HG03280 (cell line): Measurements from ENCODE around the gene C4orf50.

Experiments used
- ATAC-seq: cut with Tn5 transposase; IDR thresholded peaks from one replicate; pipeline ENCODE4 v1.9.1; 2021; ENCODE audit warnings: mild to moderate bottlenecking, moderate library complexity; ENCODE audit not compliant: unreplicated experiment

Gene C4orf50

DNA sequence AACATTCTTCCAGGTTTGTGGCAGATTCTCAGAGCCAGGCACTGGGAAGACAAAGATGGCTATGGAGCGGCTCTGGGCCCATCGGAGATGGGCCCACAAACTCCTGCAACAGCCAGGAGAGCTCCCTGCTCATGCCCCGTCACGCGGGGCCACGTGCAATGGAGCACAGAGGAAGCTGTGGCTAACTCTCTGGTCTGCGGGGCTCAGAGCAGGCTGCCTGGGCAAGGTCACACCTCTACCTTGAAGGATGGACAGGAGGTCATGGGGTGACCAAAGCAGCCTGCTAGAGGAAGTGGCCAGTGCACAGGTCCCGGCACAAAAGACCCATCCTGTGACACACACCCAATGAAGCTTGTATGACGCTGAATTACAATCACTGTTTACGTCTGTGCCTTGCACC, 45.2 kb downstream of the C4orf50 start:
- no peak for ATAC-seq

DNA sequence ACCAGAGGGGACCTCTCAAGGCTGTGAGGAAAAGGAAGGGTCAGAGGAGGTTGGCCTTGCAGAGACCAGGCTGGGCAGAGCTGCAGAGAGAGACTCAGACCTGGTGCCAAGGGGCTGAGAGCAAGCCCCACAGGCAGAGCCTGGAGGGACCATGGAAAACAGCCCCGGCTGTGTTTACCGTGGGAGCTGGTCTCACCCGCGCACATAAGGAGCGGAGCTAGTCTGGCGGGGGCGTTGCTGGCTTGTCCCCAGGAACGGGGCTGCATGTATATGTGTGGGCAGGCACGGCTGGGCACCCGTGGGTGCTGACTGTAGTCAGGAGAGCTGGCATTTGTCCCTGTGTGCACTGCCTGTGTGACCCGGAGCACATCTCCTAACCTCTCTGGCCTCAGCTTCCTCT, 45.7 kb downstream of the C4orf50 start:
- ATAC-seq, result no peak

DNA sequence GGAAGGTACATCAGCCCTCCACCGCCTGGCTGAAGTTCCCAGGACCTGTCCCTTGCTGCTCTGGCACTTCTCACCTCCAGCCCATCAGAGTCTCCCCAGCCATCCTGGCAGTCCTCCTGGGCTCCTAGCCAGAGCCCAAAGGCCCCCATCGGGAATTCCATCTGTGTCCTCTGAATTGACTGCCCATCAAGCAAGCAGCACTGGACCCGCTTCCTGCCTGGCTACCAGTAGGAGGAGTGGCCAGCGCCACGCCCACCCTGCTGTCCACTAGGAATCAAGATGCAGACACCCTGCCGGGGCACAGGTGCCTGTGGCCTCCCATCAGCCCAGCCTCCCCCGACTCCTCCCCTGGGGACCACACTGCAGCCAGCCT, 47.2 kb downstream of the C4orf50 start:
- ATAC-seq, result no peak

DNA sequence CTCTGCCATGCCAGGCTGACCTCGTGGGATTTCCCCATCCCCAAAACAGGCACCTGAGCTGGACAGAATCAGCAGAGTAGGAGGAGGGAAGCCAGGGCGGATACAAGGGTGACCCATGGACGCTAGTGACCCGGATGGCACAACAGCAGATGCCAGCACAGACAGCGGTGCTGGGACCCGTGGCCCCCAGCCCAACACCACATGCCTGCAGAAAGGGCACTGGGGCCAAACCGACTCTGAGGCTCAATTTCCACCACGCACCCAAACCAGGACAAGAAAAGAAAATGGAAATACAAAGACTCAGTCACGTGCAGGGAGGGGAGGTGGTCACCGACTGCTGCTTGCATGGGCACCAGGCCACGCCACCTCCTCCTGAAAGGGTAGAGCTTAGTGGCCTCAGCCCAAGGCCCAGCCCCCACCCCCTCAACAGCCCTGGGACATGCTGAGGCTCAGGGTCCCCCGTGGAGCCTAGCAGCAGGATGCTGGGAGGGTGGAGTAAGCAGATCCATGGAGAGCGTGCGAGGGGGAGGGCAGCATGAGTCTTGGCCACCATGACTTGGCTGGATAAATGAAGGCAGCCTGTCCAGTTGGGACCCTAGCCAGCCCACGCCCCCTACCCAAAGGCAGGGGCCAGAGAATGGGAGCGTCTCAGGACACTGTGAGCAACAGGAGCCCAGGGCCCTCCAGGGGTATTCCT, 47.7 kb downstream of the C4orf50 start:
- ATAC-seq, result no peak

DNA sequence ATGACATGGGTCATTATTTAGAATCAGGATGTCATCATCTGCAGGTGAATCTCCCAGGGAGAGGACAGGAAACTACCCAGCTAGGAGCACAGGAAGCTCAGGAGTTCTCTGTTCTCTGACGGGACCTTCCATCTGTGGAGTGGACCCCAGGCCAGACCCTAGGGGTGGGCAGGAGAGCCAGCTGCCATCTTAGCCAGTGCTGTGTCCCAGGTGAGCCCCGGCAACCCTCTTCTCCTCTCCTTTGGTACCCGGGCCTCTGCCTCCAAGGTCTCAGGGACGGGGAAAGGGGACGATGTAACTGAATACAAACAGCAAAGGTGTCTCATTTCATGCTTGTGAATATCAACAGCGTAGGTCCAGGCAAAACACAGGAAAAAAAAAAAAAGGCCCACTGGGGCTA, 48.5 kb downstream of the C4orf50 start:
- no peak for ATAC-seq

DNA sequence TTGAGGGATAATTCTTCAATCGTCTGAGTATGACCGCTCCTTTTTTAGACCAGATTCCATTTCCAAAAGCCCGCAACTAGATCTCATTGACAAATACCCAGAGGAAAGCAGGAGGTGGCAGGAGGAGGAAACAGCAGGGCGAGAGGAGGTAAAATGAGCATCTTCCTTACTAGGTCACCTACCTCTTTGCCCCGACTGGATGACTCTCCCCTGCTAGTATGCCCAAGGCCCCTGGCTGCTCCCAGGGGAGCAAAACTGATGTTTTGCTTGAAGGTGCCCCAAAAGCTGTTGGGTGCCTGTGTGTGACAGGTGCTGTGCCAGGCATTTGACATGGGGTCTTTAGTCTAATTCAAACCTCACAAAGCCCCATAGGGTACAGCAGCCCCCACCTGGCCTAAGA, 48.9 kb downstream of the C4orf50 start:
- ATAC-seq, result no peak

DNA sequence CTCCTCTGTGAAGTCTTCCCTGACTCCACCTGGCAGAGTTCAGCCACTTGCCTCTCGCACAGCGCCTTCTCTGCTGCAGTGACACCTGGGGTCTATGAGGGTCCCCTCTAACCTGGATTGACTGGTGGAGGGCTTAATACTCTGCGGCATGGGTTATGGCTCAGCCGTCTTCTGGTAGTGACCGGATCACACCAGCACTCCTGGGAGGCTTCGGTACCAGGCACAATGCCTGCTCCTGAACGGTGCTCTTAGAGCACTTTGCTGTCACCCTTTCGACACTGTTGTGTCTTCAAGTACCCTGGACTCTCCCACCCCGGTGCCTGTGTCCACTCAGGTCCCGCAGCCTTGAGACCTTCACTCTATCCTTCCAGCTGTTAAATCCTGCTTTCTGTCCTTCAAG, 50.0 kb downstream of the C4orf50 start:
- no peak for ATAC-seq

DNA sequence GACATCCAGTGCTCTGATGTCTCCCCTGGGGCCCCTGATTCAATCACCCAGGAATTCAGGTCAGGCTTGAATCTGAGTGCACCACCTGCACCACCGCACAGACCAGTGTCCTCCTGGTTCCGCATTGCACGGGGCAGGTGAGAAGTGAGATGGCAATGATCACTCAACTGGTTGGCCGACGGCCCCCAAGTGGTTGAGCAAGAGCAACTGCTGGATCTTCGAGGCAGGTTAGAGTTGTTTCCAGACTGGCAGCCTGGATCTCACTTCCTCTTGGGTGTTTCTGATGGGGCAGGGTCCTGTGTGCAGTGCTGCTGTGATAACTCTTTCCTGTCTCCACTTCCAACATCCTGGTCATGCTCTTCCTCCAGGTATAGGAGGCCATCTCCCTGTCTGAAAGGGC, 50.4 kb downstream of the C4orf50 start:
- no peak for ATAC-seq

DNA sequence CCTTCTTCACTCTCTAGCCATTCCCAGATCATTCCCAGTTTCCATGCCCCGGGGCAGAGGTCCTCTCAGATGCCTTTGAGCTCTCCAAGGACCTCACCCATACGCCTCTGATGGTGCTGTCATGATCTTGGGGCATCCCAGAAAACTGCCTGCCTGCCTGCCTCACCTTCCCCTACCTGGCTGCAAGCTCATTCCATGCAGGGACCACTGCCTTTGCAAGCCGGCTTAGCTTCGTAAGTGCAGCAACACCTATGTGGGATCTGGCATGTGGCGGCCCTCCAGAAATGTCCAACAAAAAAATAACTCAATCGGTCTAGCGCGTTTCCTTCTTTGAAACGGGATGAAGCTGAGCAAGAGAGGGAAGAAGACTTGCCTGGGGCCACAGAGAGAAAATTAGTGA, 53.0 kb downstream of the C4orf50 start:
- no peak for ATAC-seq

DNA sequence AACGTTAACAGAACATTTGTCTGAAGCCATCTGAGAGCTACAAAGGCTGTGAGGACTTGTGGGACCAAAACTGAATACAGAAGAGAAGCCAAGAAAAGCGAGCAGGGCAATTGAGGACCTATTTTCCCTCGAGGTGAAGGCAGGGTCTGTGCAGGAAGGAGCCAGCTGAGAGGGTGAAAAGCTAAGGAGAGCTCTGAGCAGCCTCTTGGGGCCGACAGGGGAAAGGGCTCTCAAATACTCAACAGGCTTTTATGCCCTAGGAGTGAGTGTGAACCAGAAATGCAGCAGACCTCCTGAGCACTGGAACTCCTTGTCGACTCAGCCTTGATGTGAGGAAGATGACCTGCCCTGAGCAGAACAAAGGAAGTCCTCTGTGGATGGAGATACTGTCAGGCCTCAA, 54.2 kb downstream of the C4orf50 start:
- no peak for ATAC-seq

DNA sequence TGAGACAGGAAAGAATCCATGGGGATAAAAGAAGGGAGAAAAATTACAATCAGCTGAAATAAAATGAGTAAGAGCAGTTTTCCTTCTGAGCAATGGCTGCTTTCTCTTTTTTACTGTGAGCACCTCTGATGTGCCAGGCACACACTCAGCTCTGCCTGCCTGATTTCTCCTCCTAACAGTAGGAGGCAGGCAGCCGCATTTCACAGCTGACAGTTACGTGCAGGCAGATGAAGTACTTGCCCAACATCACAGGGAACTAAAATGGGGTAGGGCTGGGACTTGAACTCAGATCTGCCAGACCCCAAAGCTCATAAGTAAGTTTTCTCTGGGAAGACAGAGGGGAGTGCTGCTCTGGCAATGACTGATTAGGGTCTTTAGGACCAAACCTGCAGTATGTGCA, 54.6 kb downstream of the C4orf50 start:
- ATAC-seq, result no peak

DNA sequence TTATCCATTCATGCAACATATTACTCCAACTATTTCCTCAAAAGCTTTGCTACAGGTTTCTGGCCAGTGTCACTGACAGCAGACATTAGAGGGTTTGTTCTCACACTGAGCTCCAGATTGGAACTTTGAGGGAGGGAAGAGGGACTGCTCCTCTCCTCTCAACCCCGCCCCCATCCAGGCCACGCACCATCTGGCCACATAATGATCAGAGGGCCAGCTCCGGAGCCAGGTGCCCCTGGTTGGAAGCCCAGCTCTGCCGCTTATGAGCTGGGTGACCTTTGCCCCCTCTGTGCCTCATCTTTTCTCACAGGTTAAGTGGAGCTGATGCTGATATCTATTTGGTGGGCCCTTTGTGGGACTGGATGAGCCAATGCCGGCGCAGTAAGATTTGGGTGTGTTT, 55.8 kb downstream of the C4orf50 start:
- no peak for ATAC-seq

DNA sequence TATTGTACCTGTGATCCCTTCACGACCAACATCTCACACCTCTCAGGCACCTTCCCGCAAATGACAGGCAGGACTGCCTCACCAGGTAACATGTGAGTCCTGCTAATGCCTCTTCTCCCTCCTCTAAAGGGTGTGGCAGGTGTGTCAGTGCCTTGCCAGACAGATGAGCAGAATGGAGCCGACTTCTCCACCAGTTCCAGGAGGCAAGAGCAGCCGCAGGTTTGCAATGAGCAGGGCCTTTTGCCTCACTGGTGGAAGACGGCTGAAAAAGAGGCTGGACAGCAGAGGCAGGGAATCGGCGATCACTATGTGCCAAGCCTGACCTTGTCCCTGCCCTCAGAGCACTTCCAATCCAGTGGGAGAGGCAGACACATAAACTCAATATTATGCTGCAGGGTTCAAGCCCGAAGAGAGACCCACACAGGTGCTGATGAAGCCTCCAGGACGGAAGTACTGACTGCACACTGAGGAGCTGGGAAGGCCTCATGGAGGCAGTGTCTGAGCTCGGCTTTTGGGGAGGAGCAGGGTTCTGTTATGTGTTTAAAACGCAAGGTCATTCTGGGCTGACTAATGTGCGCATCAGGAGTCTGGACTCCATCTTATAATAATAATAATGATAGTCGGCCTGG, 57.9 kb downstream of the C4orf50 start:
- ATAC-seq, result no peak

DNA sequence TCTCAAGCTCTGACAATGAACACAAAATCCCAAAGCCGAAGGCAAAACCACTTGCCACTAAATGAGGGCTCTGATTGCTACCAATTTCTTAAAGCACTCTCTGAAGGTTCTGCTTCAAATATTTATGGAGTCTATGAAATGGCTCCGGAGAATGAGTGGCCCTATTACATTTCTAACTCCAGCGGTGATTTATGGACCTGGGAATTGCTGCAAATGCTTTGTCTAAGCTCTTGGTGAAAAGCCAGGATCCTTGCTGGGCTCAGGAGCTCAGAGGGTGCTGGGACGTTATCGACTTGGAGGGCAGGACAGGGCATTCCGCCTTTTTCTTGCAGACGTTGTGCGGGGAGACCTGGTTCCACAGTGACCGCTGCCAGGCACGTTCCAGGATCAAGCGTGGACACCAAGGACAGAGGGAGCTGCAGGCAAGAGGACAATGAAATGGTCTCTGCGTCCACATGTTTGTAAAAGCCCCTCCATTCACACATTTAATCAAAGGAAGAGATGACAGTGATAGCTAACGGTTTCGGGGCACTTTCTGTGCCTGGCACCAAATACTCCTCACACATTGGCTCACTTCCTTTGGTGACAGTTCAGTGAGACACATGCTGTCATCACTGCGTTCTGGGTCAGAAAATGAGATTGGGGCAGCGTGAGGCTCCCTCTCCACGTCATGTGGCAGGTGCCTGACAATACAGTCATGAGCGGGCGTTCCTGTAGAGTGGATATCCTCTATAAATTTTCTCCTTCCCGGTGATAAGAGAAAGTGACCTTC, 58.8 kb downstream of the C4orf50 start:
- ATAC-seq, result no peak

DNA sequence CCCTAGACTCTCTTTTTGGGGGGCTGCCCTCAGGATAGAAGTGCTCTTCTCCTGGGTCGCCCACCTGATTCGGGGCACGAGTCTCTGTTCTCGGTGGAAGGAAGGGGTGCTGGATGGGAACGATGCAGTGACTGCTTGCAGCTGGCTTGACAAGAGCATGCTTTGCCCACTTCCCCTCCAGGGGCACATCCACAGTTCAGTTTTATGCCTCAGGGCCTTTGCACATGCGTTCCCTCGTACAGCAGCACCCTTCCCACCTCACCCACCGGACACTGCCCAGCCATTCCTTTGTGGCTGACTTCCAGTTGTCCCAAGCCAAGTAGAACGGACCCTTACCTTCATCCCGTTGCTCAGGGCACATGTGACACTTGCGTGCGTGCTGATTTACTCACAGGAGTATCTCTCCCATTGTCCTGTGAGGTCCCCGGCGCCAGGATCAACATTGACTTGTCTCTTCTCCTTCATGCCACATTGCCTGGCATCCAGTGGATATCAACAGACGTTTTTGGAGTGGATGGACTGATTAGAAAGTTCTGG, 60.0 kb downstream of the C4orf50 start:
- ATAC-seq, result no peak

DNA sequence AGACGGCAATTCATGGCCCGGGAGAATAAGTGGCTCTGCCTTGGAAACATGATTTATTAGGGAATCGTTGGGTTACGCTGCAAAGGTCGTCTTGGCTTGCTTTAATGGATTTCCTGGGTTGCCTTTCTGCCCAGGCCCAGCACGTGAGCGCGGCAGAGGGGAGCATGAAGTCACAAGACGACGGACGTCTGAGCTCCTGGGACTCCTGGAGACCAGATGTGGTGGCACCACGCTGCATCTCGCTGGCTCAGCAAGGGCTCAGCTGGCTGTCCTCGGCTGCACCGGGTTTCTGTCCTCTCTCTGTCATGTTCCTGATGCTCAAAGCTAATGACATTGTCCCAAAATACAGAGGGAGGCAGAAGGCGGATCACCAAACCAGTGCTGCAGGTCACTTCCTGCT, 61.2 kb downstream of the C4orf50 start:
- ATAC-seq, result no peak

DNA sequence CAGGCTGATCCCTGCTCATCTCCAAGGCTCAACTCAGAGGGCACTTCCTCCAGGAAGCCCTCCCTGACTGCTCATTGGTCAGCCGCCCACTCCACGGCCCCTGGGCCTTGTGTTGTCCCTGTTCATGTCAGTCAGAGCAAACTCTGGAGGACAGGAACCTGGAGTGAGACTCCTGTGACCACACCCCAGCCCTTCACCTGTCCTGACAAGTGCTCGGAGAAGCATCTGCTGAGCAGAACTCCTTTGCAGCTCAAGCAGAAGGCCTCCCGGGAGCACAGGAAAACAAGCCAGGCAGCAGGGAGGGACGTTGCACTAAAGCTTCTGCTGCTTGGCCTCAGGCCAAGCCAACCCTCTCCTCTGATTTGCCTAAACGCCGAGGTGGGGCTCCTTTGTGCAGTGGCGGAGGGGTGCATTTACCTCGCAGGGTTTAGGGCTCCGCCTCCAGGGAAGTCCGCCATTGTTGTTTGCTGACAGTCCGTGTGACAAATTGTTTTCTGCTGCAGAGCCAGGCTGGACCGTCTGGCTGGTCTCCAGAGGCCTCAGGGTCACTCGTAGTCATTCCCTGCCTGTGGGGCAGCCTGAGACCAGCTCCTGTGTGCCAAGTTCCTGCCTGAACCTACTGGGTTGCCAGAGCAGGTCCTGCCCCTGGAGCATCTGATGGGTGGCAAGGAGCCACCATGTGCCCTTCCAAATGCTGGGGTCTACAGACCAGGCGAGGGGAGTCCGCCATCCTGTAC, 61.8 kb downstream of the C4orf50 start:
- no peak for ATAC-seq

DNA sequence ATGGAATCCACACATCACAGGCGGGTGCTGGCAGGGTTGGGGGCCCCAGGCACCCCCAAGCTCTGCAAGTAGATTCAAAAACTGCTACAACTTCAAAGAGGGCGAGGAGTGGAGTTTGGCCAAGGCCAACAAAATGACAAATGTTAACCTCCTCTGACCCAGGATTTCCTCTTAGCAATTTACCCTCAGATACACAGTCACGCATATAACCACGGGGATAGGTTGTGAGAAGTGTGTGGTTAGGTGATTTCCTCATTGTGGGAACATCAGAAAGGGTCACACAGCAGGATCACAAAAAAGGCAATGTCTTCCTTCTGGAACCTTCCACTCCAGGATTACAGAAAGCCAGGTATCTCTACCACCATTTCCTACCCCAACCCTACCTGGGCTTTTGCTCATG, 62.4 kb downstream of the C4orf50 start:
- ATAC-seq, result no peak

DNA sequence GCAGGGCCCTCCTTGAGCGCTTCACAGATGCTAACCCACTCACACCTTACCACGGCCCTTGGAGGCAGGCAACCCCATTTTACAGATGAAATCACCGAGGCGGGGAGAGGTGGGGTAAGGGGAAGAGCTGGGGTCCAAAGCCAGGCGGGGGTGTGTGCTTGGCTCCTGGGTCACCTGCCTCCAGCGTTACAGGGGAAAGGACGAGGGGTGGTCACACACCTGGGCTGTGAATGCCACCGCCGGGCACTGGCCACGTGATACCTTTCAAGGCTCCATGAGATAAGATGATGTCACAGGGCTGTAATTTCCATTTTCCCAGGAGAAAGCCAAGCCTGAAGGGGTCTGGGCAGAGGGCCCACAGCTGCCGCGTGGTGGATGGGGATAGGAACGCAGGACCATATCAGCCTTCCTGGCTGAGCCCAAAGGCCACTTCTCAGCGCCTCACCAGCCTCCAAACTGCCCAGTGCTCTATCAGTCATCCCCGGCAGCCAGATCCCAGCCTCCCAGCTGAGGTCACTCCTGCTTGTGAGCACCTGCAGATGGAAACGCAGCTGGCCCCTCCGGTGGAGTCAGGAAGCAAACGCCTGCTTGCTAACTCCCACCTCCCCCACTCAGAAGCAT, 62.9 kb downstream of the C4orf50 start:
- ATAC-seq, result no peak

DNA sequence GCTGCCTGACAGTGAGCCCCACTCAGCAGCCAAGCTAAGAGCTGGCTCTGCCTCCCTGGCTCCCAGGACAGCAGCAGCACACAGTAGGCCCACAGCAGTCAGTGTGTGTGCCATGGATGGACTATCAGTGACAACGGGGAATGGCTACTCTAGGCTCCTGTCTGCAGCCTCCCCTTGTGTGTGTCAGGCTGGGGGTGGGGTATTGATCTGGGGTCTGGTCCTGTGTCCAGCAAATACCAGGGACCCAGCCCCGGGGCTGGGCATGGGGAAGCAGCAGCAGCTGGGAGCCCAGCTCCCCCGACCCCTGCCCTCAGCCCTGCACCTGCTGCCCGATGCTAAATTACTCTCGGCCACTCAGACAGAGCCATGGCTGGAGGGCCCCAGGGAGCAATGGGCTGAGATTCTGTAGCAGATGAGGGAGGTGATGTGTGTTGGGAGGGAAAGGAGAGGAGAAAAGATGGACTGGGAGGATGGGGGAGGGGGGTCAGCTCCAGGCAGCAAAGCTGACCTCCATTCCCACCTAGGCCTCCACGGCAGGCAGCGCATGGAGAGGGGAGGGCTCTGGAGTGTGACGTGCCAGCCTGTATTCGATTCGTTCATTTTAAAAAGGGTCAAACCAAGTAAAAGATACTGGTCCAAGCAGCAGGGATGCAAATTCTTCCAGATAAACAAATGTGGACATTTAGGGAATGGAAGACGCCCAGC, 64.0 kb downstream of the C4orf50 start:
- no peak for ATAC-seq
